CD4-positive, alpha-beta T cell treated with Interleukin-17A for 1 hour (primary cell): ENCODE results near the gene ADCY4.

Experiments
- DNase-seq: peaks from one replicate; pipeline ENCODE4 v3.0.0-alpha.2; 2020

The ADCY4 gene

DNA sequence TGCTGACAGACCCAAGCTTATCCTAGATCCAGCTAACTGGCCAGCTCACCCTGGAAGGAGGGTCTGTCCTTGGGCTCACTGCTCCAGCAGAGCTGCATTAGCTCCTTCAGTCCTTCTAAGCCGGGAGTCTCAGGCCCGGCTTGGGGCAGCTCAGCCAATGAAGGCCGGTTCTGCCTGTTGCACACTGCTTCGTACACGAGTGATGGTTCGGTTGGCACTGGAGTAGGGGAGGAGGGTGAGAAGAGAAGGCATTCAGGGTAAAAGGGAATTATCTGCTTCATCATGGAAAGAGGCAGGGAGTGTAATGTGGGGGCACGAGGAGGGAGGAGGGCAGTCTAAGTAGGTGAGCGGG, 2.9 kb upstream of the ADCY4 start:
- DNase-seq: no peak

- DNase-seq: no peak
Measured at GRCh38 chr14:24337144-24337823, 2.4 kb upstream of the ADCY4 start.

GRCh38 chr14:24335461-24336171, 745 bp upstream of the ADCY4 start:
- DNase-seq: no peak

DNA sequence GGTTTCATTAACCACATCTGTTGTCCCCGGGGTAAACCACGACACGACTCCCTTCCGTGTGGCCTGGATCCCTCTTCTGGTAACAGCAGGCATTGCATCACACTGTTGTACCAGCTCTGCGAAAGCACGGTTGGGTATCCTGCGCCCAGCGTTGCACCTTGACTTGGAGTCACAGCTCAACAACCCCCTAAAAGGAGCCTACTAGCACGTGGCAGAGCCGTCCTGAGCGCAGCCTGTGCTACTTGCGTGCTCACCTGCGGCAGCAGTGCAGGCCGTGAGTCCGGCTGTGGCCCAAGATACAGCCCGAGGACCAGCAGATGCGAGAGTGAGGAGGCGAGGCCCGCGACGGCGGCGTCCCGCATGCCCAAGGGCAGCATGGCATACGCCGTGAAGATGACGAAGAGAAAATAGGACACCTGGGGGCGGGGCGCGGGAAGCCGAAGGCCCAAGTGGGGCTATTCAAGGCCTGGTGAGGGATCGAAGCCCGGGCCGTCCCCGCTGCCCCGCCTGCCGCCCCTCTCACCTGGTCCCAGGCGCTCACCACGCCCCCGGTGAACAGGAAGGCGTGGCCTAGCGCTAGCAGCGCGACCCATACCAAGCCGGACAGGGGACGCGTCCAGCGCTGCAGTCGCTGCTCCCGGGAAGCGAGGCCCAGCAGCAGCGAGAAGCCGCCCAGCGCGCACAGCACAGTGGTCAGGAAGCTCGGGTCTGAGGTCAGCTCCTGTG, 2.4 kb downstream of the ADCY4 start:
- peak; percentile 94 for DNase-seq

DNA sequence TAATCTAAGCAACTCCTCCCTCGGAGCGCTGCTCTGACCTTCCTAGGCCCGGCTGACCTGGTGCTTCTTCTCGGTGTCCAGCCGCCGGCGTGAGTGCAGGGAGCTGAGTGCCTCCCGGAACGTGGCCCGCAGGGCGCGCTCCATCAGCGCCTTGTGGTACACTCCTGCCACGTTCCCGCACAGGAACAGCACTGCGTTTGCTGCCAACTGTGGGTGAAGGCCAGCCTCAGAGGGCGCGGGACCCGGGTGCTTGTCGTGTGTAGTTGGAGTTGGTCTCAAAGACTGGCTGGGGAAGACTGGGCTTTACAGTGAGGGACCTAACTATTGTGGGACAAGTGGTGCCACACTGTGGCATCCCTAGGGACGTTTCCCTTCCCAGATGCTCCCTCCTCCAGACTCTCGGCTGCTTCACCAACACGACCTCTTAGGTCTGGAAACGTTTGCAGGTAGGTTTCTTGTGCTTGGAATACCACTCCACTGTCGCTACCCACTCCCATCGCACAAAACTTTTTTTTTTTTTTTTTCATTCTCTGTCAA, 3.1 kb downstream of the ADCY4 start:
- no peak for DNase-seq

GRCh38 chr14:24330973-24331674, 3.7 kb downstream of the ADCY4 start:
- no peak for DNase-seq

DNA sequence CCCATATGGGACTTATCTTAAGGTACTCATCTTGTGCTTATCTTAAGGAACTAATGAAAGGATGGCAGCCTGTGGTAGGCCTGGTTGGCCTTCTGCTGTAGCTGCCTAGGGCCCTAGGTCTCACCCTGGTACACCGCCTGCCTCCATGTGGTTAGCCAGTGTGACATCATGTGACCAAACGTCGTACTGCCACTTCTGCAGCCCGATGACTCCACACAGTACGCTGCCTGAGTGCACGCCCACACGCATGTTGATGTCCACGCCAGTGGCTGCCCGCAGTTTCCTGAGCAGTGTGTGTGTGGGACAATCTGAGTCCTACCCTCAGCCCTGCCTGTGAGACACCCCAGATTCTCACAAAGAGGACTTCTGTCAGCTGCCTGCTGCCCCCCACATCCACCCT, 5.1 kb downstream of the ADCY4 start:
- DNase-seq: peak; percentile 82

DNA sequence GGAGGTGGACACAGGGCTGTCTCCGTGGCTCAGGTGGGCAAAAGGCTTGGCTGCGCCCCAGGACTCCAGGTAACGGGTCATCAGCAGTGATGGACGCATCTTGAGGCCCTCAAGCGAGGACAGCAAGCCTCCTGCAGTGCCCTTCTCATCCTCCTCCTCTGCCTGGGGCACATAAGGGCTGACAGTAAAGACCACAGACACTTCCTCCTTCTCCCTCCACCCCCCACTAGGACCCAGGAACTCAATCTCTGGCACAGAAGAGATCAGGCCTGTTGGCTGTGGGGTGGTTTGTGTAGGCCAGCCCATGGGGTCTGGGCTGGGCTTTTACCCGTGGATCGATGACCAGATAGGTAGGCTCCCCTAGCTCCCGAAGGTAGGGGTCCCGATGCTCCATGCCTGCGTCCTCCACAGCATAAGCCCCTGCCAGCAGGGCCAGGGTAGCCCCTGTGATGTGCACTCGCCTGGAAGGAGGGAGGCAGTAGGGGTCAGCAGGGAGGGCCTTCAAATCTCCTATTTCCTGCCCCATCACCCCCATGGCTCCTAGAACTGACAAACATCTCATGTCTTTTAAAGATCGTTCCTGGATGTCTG, 5.7 kb downstream of the ADCY4 start:
- DNase-seq: no peak

GRCh38 chr14:24327914-24328313, 7.0 kb downstream of the ADCY4 start:
- DNase-seq: peak; percentile 39

DNA sequence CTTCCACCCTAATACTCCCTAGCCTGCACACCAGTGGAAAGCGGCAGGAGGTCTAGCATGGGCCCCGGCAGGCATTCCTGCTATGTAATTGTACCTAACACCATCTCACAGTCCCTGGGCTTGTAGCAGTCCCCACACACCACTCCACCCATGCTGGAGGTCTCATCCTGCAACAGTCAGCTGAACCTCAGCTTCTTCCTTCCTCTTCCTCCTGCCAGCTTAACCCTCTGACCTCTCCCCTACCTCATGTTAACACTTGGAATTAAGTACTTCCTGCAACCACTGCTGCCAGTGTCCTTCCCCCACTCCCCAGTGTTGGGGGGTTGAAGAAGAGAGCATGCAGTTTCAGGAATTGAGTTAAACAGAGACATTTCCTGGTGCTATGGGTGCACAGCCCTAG, 7.6 kb downstream of the ADCY4 start:
- DNase-seq: no peak

- no peak for DNase-seq
Measured at GRCh38 chr14:24325963-24326362, 8.9 kb downstream of the ADCY4 start.

GRCh38 chr14:24325041-24325530, 9.8 kb downstream of the ADCY4 start:
- no peak for DNase-seq

DNA sequence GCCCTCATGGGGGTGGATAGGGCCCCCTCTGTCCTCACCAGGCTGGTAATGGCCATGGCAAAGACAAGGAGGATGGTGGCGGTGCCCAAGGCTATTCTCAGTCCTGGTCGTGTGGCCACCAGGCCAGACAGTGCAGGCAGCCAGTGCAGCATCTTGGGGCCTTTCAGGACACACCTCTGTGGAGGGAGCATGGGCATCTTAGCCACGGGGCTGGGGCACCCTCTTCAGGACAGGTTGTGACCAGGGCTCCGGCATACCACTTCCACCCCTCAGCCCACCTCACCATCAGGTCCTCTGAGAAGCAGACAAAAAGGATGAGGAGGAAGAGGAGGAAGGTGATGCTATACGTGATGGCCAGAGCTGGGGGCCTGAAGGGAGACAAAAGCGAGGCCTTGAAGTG, 10.8 kb downstream of the ADCY4 start:
- no peak for DNase-seq

DNA sequence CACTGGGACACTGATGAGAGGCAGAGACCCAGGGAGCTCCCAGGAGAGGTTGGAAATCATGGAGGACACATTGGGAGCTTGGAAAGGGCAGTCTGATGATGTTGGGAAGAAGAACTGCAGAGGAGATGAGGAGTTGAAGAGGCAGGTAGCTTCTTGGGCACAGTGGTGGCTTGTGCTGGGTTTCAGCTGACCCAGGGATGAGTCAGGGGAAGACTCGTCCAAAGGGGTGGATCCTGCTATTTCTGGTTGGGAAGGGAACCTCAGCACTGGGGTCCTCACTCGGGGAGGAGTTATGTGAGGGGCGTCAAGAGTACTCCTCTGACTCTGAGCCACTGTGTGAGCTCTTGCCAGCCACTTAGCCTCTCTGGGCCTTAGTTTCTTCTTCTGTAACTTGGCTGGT, 11.5 kb downstream of the ADCY4 start:
- no peak for DNase-seq

DNA sequence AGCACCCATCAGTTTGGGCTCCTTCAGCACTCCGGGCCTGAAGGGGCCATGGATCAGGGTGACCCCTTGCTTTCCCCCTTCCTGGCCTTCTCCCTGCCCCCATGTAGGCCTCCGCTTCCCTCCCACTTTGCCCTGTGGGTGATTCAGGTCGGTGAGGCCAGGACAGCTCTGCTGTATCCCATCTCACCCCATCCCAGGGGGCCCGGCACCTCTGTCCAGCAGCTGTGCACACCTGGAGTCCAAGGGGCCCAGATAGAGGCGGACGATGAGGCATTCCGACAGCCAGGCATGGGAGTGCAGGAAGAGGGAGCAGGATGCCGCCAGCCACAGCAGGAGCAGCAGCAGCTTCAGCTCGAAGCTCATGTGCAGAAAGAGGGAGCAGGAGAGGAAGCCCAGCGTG, 12.2 kb downstream of the ADCY4 start:
- no peak for DNase-seq

- DNase-seq: no peak
Measured at GRCh38 chr14:24321212-24321975, 13.5 kb downstream of the ADCY4 start.

GRCh38 chr14:24317141-24317928, 17.5 kb downstream of the ADCY4 start:
- DNase-seq: no peak

- DNase-seq: no peak
Measured at GRCh38 chr14:24316597-24316950, 18.3 kb downstream of the ADCY4 start.

GRCh38 chr14:24315807-24316596, 18.9 kb downstream of the ADCY4 start:
- DNase-seq: no peak

- no peak for DNase-seq
Measured at GRCh38 chr14:24315243-24315806, 19.5 kb downstream of the ADCY4 start.
